CD4-positive, alpha-beta T cell treated with Interleukin-10 for 1 hour (primary cell): Measurements from ENCODE around the gene ANKRD24.
"Not testable (repeated sequence)": the region's sequence is repeated elsewhere in the genome, so short reads cannot be mapped to it uniquely, and the experiment has no call there.

Source experiments
- DNase-seq: peaks from one replicate; pipeline ENCODE4 v3.0.0-alpha.2; 2020

The ANKRD24 gene

DNA sequence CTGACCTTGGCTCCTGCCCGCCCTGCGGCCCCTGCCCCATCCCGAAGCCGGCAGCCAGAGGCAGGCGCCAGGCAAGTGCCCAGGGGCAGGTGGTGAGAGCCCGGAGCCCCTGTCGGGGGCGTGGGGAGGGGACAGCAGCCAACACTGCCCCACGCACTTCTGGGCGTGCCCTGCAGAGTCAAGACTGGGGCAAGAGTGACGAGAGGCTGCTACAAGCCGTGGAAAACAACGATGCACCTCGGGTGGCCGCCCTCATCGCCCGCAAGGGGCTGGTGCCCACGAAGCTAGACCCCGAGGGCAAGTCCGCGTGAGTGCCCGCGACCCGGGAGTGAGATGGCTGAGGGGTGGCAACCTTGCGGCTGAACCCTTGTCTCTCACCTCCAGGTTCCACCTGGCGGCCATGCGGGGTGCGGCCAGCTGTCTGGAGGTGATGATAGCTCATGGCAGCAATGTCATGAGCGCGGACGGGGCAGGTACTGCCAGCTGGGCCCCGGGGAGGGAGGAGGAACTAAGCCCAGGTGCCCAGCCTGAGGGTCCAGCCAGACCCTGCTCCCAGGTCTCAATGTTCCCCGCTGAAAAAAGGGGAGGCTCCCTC is 17.3 kb downstream of the ANKRD24 start:
- no peak for DNase-seq

- no peak for DNase-seq
These were observed 18.6 kb downstream of the ANKRD24 start for GRCh38 chr19:4200940-4201542.

DNA sequence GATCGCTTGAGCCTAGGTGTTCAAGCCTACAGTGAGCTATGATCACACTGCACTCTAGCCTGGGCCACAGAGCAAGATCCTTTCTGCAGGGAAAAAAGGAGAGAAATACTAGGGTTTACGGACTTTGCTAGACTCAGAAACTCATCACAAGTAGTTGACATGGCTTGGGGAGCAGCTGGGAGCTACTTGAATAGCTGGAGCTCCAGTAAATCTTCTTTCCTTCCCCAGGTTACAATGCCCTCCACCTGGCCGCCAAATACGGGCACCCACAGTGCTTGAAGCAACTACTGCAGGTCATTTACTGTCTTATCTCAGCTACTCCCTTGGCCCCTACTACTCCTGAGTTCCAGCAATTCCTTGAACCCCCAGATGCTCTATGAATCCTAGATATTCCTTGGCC is 19.3 kb downstream of the ANKRD24 start:
- DNase-seq: no peak

DNA sequence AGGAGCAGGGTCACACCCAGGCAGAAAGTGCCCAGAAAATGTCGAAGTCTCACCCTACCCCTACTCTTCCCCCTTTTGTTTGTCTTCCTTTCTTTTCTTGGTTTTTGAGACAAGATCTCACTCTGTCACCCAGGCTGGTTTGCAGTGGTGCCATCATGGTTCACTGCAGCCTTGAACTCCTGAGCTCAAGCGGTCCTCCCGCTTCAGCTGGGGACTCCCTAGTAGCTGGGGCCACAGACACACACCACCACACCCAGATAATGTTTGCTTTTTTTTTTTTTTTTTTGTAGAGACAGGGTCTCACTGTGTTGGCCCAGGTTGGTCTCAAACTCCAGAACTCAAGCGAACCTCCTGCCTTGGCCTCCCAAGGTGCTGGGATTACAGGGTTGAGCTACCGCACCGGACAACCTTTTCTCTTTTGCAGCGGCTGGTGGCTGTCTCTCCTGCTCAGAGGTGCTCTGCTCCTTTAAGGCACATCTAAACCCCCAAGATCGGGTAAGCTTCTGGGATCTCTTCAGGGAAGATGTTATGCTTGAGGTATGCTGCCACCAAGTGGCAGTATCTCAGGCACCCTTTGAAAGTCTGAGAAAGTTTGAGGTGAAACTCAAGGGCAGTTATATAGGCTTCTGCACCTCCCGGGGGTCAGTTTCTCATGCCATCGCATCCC is 24.5 kb downstream of the ANKRD24 start:
- no peak for DNase-seq

GRCh38 chr19:4208385-4209094 is 26.1 kb downstream of the ANKRD24 start:
- no peak for DNase-seq

- DNase-seq: no peak
These were observed 27.8 kb downstream of the ANKRD24 start for GRCh38 chr19:4210166-4210731.

DNA sequence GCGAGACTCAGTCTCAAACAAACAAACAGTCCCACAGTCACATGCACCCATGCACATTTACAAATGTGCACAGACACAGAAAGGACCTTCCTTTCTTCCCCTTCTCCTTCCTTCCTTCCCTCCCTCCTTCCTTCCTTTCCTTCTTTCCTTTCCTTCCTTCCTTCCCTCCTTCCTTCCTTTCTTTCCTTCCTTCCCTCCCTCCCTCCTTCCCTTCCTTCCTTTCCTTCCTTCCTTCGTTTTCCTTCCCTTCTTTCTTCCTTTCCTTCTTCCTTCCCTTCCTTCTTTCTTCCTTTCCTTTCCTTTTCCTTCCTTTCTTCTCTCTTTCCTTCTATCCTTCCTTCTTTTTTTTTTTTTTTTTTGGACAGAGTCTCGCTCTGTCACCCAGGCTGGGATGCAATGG is 30.6 kb downstream of the ANKRD24 start:
- DNase-seq: no peak

DNA sequence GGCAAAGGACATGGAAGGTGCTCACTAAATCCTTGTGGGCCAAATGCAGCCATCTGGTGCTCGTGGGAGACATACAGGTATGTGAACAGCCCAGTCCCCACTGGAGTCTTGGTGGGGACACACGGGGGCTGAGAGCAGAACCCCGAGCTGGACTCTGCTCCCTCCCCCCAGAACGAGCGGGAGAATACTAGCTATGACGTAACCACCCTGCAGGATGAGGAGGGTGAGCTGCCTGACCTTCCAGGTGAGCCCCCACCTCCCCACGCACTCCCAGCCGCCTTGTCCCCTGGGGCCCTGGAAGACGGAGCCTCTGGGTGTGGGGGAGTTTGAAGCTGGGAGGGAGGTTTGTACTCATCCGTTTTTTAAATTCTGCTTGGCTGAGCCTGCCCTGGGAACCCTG is 33.3 kb downstream of the ANKRD24 start:
- no peak for DNase-seq

- no peak for DNase-seq
These were observed 34.4 kb downstream of the ANKRD24 start for GRCh38 chr19:4216846-4217245.

- DNase-seq: no peak
These were observed 35.2 kb downstream of the ANKRD24 start for GRCh38 chr19:4217429-4218264.

DNA sequence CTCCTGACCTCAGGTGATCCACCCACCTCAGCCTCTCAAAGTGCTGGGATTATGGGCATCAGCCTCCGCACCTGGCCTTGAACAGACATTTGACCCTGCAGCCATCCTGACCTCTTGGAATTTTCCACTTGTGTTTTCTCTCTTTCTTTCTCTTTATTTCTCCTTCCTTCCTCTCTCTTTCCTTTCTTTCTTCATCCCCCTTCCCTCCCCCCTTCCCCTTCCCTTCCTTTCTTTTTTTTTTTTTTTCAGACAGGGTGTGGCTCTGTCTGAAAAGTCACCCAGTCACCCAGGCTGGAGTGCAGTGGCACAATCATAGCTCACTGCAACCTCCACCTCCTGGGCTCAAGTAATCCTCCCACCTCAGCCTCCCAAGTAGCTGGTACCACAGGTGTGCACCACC is 36.0 kb downstream of the ANKRD24 start:
- DNase-seq: not testable (repeated sequence)

DNA sequence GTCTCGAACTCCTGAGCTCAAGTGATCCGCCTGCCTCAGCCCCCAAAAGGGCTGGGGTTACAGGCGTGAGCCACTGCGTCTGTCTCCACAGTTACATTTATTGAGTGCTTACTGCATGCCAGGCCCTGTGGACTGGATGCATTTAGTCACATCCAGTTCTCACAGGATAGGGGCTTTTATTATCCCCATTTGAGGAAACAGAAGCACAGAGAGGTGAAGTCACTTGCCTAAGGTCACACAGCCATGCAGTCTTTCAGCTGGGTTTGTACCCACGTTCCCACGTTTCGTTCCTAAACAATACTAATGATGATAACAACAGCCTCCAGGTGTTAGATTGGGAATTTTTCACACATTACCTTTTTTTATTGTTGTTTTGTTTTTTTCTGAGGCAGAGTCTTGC is 37.7 kb downstream of the ANKRD24 start:
- no peak for DNase-seq

- no peak for DNase-seq
These were observed 42.0 kb downstream of the ANKRD24 start for GRCh38 chr19:4224470-4224869.

- no peak for DNase-seq
These were observed 43.4 kb downstream of the ANKRD24 start for GRCh38 chr19:4225885-4226284.

DNA sequence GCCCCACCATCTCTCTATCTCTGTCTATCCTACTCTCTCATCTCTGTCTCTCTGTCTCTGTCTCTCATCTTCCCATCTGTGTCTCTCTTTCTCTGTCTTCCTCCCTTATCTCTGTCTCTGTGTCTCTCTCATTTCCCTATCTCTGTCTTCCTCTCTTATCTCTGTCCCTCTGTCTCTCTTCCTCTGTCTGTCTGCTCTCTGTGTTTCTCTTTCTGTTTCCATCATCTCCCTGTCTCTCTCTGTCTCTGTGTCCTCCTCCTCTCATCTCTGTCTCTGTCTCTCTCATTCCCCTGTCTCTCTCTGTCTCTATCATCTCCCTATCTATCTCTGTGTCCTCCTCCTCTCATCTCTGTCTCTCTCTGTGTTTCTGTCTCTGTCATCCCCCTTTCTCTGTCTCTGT is 45.3 kb downstream of the ANKRD24 start:
- no peak for DNase-seq

DNA sequence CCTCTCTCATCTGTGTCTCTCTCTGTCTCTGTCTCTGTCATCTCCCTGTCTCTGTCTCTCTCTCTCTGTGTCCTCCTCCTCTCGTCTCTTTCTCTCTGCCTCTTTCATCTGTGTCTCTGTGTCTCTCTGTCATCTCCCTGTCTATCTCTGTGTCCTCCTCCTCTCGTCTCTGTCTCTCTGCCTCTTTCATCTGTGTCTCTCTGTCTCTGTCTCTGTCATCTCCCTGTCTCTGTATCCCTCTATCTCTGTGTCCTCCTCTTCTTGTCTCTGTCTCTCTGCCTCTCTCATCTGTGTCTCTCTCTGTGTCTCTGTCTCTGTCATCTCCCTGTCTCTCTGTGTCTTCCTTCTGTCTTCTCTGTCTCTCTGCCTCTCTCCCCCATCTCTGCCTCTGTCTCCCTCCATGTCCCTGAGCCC is 46.3 kb downstream of the ANKRD24 start:
- DNase-seq: no peak

DNA sequence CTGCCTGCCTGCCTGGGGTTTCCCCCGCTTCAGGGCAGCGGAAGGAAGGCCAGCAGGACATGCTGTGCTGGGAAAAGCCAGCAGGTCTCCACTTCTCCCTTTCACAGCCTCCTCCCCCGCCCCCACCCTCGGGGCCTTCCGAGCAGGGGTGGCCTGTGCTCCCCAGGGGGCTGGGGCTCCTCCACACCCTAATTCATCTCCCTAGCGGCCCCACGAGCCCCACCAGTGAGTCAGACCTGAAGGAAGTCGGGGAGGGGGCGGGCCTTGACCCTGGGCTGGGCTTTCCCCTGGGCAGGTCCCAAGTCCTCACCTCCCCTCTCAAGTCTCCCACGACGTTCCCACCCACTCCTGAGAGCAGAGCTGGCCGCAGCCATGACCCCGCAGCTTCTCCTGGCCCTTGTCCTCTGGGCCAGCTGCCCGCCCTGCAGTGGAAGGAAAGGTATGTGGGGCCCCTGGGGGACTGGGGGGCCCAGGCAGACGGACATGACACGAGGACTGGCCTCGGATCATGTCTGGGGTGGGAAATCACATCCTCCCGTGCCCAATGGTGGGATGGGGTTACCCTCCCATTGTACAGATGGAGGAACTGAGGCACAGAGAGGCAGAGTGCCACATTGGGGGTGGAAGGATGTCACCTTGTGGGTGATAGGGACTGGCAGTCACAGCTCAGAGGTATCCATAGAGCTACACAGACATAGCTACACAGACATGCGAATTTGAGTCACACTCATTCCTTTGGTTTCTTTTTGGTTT is 46.9 kb downstream of the ANKRD24 start, which contains the start of gene EBI3:
Gene EBI3 (plus strand): TSS at position 345 of the 753 bp plus-strand sequence. CDS start 28 bp downstream, at position 373.
- DNase-seq: peak; percentile 21

DNA sequence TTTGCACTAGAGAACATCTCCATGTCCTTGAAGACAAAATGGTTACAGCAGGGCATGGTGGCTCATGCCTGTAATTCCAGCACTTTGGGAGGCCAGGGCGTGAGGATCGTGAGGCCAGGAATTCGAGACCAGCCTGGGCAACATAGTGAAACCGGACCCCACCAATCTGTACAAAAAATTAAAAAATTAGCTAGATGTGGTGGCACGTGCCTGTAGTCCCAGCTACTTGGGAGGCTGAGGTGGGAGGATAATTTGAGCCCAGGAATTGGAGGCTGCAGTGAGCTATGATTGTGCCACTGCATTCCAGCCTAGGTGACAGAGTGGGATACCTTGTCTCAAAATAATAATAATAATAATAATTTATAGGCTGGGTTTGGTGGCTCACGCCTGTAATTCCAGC is 47.7 kb downstream of the ANKRD24 start:
- not testable (repeated sequence) for DNase-seq

- not testable (repeated sequence) for DNase-seq
These were observed 49.0 kb downstream of the ANKRD24 start for GRCh38 chr19:4231521-4231920.

DNA sequence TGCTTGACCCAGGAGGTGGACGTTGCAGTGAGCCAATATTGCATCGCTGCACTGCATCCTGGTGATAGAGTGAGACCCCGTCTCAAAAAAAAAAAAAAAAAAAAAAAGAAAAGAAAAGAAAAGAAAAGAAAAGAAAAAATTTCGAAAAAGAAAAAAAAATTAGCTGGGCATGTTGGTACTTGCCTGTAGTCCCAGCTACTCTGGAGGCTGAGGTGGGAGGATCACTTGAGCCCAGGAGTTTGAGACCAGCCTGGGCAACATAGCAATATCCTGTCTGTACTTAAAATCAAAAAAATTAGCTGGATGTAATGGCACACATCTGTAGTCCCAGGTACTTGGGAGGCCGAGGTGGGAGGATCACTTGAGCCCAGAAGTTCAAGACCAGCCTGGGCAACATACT is 49.6 kb downstream of the ANKRD24 start:
- not testable (repeated sequence) for DNase-seq

GRCh38 chr19:4232614-4233281 is 50.3 kb downstream of the ANKRD24 start:
- DNase-seq: no peak
